ENCODE measurements around the gene PKP4.

DNA sequence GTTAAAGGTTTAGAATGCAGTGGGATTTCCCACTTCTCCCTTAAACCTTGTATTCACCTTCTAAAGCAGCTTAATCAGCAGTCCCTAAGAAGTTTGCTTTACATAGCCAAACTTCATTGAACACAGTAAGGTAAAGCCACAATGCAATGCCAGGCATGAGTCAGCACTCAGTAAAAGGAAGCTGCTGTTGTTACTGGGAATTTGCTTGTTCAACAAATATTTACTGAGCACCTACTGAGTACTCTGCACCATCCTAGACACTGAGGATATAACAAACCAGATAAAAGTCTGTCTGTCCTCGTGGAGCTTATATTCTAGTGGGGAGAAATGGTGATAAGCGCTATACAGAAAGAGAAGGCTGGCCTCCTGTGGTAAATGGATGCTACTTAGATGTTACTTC, 162.7 kb downstream of the PKP4 start:
- TF ChIP-seq, protein P1, sequence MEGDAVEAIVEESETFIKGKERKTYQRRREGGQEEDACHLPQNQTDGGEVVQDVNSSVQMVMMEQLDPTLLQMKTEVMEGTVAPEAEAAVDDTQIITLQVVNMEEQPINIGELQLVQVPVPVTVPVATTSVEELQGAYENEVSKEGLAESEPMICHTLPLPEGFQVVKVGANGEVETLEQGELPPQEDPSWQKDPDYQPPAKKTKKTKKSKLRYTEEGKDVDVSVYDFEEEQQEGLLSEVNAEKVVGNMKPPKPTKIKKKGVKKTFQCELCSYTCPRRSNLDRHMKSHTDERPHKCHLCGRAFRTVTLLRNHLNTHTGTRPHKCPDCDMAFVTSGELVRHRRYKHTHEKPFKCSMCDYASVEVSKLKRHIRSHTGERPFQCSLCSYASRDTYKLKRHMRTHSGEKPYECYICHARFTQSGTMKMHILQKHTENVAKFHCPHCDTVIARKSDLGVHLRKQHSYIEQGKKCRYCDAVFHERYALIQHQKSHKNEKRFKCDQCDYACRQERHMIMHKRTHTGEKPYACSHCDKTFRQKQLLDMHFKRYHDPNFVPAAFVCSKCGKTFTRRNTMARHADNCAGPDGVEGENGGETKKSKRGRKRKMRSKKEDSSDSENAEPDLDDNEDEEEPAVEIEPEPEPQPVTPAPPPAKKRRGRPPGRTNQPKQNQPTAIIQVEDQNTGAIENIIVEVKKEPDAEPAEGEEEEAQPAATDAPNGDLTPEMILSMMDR (conservative IDR thresholded peaks at IDR 0.05 in 1 of 2, IDR thresholded peaks at IDR 0.05 in 1 of 2; ENCODE audit: extremely low read depth in 1 of 2, insufficient read depth in 1 of 2, low read depth in 1 of 2, low read length in 2 of 2), result no peak
- TF ChIP-seq EZH2 (IDR thresholded peaks at IDR 0.05; ENCODE audit: borderline replicate concordance, low read length), result no peak
